Stimulated activated CD4-positive, alpha-beta T cell treated with anti-CD3 and anti-CD28 coated beads, Interleukin-2, amount 100 ng/mL, for 48 hours (primary cell): ENCODE data around the gene GREB1.

Source experiments
- DNase-seq, 2 donors: peaks; one replicate each; pipeline ENCODE4 v3.0.0-alpha.2; 2020

Gene GREB1

DNA sequence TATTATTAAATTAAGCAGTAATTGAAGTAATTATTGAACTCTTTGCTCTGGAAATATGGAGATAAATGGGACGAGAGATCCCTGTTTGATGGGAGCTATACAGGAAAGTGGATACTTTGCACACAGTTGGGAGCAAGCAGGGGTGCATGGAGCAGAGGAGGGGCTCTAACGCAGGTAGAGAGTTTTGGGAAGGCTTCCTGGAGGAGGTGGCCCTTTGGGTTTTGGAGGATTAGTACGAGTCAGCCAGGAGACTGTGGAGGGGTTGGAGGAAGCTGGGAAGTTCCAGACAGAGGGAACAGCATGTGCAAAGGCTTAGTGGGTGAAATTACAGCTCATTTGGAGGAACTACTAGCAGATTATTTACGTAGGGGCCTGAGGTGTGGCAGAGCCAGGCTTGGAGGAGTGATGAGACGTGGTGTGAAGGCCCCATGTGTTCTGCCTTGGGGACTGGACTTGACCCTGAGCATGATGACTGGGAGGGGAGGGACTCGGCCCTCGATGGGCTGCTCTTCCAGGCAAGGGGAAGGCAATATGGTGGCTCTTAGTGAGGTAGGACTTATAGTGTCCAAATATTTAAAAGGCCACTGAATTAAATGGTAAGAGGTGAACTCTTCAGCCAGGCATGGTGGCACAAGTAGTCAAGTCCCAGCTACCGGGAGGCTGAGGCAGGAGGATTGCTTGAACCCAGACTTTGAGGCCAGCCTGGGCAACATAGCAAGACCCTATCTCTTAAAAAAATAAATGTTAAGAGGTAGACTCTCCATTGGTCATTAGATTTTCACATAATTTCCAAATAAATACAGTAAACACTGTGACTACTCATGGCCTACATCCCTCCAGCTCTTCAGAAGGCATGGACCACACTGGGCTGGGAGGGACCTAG, 30.2 kb downstream of the GREB1 start:
- DNase-seq, result no peak

DNA sequence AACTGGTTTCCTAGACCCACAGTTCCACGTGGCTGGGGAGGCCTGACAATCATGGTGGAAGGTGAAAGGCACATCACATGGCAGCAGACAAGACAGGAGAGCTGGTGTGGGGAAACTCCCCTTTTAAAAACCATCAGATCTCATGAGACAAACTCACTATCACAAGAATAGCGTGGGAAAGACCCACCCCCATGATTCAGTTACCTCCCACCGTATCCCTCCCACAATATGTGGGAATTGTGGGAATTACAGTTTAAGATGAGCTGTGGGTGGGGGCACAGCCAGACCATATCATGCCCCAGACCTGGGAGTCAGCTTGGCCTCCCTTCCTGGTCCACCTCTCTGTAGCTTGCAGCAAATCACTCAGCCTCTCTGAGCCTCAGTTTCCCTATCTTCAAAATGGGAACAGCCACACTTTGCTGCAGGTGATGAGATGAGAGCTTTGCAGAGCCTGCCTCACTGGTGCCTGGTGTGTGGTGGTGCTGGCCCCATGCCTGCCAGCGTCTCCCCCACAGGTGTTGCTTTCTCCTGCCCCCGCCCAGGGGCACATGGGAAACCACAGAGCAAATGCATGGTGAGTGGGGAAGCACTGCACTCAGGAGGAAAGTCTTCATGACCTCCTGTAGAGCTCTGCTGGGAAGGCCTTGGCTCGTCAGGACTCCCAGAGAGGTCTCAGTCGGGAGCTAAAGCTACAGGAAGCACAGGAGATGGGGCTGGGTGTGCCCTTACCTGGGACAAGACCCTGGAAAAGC, 31.1 kb downstream of the GREB1 start:
- no peak for DNase-seq

DNA sequence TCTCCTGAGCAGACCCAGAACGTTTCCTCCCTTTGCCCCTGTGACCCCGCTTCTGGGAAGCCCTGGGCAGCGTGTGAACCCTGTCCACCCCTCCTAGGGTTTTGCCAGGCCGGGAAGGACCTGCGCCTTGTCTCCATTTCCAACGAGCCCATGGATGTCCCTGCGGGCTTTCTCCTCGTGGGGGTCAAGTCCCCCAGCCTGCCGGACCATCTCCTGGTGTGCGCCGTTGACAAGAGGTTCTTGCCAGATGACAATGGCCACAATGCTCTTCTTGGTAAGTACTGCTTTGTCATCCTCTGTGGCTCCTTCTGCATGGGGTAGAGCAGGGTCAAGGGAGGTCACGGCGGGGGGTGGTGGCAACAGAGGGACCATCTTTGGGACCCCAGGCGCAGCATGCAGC, 32.5 kb downstream of the GREB1 start:
- DNase-seq, result no peak

DNA sequence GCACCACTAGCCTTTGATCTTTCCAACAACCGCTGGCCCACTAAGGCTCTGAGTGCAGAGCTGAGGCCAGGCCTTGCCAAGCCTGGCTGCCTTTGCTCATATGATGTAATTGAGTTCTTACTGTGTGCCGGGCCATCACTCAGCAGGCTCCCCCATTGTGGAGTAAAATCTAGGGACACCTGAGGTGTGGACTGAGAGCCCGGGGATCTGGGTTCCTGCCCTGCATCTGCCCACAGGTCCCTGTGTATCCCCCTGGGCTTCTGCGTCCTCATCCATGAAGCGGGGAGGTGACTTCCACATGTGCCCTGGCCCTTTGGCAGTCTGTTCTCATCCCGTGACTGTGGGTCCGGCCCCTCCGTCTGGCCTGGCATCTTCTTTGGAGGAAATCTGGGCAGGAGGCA, 33.8 kb downstream of the GREB1 start:
- DNase-seq, result no peak

DNA sequence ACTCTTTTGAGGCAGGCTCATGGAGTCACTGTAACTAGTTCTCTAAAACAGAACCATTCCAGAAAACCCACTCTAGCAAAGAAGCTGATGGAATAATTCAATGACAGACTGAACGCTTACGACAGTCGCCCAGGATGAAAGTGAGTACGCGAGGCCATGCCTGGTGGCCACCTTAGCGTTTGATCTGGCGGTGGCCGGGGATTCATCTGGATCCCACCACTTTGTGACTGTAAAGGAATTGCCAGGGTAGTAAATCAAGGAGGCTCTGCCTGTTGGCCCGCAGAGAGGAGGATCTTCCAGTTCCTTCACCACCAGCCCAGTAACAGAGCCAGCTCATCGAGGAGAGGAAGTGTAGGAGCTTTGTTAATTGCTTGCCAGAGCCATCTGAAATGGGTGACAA, 34.6 kb downstream of the GREB1 start:
- no peak for DNase-seq

DNA sequence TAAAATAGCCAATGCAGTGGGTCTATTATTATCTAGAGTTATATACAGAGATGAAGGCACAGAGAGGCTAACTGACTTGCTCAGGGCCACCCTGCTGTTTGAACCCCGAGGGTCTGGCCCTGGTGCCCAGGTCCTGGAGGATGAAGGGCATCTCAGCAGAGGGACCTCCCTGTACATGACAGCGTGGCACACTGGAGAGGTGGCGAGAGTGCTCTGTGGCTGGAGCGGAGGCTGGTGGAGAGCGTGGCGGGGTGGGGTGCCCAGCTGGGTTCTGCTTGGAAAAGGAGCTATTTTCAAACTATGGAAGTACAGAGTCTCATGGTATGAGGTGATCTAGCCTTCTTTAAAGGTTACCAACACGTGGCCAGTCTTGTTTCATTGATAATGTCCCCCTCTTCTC, 35.8 kb downstream of the GREB1 start:
- no peak for DNase-seq

DNA sequence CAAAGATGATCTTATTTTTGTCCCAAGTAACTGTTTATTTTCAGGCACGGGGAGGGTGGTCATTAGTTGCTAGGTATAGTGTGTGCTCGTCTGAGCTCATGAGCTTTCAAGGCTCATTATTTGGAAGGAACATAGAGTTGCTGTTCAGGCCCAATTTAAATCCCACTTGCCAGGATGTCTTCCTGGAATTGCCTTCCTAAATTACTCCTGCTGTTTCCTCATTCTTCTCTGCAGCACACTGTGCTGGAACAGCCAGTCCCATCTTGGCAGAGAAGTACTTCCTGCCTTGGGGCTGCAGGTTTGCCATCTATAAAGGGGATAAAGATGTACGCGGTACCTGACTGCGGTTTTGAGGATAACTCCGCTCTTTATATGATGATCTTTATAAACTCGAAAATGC, 37.3 kb downstream of the GREB1 start:
- DNase-seq, result no peak

DNA sequence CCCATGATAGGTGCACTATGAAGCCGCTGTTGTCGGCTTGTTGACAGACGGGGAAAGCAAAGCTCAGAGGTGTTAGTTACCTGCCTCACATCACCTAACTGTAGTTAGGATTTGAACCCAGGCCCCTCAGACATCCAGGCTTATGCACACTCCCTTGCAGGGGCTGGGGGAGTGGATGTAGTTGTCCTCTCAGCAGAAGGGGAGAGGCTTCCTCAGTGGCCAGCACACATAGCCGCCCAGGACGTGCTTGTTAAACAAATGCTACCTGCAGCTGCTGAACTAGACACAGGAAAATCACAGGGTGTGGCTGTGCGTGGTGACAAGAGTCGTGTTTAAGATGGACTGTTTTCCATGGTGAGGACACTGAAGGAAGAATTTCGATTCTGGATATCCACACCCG, 39.2 kb downstream of the GREB1 start:
- no peak for DNase-seq

DNA sequence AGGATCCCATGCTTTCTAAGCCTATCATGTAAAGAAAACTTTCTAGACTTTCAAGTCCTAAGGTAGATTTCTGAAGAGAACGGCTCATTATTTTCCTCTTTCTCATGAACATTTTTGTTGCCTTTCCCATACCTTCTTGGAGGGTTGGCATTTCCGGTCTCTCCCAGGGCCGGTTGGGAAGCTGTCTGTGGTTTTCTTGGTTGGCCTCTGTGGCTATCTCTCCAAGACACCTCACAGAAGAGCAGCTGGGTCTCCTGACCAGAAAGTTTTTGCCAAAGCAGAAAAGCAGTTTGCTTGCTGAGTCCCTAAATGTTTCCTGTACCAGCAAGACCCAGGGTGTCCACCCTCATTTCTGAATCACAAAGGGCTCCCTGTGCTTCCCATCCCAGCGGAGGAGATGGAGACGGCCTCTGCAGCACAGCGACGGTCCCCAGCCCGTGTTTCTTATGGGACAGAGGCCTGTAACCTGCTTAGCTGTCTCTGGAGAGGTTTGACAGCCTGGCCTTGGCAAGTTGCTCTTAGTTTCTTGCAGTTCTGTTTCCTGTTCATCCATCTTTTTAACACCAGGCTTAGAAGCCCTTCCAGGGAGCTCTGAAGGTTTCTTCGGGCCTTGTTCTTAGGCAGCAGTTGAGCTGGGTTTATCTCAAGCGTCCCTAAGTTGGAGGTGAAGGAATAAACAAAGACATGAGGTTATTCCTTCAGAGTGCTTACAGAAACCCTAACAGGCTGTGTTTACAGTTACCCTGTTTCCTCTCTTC, 39.8 kb downstream of the GREB1 start:
- DNase-seq, result no peak

DNA sequence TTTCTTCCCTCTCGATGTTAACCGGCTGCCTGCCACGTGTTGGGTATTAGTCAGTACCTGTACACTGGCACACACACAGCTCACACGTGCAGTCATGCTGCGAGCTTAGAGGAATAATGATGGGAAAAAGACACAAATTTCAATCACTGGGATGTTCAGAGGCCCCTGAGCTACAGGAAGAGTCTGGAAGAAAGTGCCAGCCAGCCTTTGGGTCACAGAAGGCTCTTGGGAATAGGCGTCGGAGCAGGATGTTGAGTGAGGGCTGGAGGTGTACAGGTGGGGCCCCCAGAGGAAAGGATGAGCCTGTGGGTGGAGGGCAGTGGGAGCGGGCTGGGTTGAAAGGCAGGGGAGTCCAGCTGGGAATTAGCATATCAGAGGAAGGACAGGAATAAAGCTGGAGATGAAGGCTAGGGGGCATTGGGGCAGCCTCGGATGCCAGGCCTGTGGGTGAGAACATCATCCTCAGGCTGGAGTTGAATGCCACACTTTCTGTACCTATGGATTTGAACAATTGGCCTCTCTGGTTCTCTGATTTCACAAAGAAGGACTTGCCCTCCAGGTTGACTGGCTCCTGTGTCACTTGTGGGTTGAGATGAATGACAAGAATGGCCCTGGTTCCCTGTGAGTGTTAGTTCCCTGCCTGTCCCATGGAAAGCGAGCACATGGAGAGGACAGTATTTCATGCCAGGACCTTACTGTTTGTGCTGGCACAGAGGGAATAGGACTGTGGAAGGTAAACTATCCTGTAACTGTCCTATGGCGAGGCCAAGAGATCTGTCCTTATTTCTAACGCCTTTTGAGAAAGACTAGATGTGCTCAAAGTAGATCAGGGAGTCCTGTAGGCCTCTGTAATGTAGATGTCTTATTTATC, 40.6 kb downstream of the GREB1 start:
- no peak for DNase-seq

DNA sequence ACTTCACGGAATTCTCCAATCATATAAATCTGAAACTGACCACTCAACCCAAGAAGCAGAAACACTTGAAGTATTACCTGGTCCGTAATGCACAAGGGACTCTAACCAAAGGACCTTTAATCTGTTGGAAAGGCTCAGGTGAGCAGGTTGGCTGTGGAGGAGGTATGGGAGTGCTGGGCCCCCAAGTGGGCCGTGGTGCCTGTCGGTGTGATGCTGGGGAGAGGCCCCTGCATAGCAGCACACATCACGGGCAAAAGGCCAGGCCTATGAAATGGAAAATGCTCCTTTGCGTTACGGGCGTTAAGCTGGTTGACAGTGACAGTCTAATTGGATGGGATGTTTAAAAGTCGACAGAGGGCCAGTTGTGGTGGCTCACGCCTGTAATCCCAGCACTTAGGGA, 42.6 kb downstream of the GREB1 start:
- no peak for DNase-seq

DNA sequence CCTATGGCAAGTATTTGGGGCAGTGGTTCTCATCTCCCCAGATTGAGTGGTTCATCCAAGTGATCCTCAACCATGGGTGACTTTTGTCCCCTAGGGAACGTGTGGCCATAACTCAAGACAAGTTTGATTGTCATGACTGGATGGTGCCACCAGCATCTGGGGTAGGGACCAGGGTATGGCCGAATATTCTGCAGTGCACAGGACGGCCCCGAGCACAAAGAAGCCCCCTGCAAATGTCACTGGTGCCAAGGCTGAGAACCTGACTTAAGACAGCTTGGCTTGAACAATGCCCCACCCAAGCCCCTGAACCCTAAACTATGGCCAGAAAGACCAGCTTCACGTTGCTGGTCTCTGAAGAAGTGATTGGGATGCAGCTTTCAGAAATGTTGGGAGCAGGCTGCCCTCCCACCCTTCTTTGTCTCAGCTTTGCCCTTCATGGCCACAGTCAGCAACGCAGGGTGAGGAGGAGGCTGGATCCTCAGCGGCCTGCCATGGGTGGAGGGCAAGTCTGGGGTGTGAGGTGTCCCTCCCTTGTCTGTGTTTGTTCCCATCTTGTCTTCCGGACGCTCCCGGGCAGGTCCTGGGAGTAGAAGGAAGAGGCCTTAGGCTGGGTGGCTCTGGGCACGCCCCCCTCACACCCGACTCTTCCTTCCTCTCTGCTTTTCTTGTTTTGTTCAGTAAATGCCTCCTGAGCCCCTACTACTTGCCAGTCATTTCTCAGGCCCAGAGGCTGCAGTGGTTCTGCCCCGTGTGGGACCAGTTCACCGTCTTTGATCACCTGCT, 43.4 kb downstream of the GREB1 start:
- DNase-seq, result no peak

DNA sequence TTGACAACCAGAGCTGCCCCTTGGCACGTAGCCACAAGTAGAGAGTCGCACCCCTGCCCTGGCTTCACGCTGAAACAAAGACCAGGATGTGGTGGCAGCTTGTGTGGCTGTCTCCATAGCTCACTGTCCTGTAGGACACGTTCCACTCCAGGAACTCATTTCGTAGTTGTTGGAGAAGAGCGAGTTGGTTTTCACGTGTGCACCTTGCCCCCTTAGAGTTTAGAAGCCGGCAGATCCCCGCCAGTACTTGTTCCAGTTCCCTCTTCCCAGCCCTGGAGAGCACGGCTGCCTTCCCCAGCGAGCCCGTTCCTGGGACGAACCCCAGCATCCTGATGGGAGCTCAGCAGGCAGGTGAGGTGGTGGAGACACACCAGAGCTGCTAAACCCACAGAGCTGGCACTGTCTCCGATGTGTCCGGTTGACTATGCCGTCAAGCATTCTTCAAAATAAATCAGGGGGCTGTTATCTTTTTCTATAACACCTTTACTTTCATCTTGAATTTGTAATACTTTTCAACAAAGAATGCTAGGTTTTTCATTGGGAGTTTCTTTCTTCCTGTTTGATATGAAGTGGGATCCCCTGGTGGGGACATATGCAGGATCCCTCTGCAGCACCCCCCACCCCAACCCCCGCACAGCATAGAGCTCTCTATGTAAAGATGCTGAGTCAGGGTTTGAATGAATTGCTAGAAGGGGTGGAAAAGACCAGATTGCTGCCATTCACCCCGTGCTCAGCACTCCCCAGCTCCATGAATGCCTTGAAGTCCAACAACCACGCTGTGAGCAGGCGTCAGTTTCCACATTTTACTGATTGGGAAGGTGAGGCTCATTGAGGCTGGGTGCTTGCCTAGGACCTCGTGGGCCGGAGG, 44.5 kb downstream of the GREB1 start:
- no peak for DNase-seq

DNA sequence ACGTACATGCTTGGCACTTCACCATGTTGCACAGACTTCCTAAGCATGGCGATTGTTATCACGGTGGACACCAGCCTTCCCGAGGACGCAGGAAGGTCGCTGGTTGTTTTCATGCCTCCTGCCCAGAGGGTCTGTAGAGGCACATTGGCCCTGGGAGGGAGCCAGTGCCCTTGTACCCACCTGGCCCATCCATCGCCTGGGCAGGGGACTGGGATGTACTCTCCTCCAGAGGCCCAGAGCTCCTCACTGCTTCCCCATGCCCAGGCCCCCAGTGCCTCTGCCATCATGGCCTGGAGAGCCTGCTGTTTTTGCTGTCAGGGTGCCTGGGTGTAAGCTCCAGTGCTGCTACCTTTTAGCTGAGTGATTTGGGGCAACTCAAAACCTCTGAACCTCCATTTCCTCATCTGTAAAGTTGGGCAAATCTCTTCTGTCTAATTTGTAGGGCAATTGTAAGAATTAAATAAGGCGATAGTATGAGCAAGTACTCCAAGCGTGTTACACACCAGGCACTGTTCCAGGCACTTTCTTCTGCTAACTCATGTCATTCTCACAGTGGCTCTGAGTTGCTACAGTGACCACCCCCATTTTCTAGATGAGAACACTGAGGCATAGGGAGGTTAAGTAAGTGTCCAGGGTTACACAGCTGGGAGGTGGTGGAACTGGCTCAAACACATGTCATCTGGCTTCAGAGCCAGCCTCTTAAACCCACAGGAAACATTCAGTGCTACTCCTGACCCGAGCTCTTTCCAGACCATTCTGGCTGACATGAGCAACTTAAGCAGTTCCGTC, 45.3 kb downstream of the GREB1 start:
- no peak for DNase-seq

DNA sequence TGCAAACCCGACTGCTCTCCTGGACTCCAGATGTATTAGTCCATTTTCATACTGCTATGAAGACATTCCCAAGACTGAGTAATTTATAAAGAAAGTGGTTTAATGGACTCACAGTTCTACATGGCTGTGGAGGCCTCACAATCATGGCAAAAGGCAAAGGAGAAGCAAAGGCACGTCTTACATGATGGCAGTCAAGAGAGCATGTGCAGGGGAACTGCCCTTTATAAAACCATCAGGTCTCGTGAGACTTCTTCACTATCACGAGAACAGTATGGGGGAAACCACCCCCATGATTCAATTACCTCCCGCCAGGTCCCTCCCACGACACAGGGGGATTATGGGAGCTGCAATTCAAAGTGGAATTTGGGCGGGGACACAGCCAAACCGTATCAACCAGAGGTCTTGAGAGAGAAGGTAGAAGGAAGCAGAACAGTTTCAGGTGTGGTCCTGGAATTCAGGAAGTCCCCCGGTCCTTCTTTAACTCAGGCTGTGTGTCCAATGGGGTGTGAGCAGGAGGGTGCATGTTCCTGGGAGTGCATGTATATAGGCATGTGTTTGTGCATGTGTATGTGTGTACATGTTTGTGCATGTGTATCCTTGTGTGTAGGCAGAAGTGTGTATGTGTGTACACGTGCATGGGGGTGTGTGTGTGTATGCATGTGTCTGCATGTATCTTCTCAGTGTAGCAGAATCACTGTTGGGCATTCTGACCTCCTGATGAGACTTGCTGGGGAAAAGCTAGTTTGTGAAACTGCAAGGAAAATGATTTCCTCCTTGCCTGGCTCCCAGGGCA, 46.2 kb downstream of the GREB1 start:
- DNase-seq, result no peak

DNA sequence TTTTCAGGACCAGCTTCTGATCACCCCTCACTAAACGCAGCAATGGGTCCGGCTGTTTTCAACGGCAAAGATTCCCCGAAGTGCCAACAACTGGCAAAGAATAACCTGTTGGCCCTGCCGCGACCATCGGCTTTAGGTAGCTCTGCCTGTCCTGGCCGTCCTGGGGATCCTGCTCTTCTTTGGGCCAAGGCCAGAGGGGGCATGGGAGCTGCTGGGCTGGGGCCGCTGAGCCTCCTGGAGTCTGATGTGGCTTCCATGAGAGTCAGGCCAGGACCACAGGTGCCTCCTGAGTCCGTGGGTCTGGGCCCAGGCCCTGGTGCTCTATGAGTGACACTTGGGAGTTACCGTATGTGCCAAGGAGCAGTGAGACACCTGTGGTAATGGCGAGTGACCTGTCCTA, 46.9 kb downstream of the GREB1 start:
- DNase-seq, result no peak

DNA sequence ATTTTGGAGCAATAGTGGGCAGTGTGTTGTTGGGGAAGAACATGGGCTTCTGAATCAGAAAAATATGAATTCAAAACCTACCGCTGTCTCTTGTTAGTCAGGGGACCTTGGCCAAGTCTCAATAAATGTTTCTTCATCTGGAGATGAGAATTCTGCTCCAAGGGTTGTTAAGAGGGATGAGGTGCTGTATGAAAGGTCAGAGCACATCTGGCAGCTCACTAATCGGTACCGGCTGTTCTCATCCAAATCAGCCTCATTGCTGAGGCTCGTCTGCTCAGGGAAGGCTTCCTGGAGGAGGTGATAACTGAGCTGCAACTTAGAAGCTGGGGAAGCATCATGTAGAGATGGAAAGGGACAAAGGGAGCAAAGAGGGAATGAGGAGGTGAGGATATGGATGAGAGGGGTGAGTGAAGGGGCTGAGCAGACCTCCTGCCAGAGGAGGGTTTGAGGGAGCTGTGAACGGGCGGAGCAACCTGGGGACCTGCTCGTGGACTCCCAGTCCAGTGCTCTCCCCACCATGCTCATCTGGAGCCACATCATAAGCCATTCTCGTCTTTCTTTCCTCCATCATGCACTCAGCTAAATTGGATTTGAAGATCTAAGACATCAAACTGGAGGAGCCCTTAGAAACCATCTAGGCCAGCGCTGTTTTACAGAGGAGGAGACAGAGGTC, 47.4 kb downstream of the GREB1 start:
- DNase-seq, result no peak
